Endodermal cell (in vitro differentiated cells): ENCODE data around the gene PUS10. TPM values are rescaled to one million over a fixed set of nuclear protein-coding genes. Genes with fewer than 3 reads are reported as not detected.
A peak's percentile ranks its signal among the peaks of the same experiment; 100 is the strongest.
"Not testable (repeated sequence)": the region's sequence is repeated elsewhere in the genome, so short reads cannot be mapped to it uniquely, and the experiment has no call there.

ENCODE experiments used
- DNase-seq: peaks from one replicate; pipeline ENCODE4 v3.0.0-alpha.2; 2017
- H3K27ac ChIP-seq: 2 replicates; pipeline ENCODE4 v1.5.1; 2013; ENCODE audit warnings: mild to moderate bottlenecking, low read depth, low read length, moderate library complexity
- H3K27me3 ChIP-seq: 2 replicates; pipeline ENCODE4 v1.6.1; 2013; ENCODE audit warnings: mild to moderate bottlenecking, low read length, moderate library complexity; ENCODE audit not compliant: insufficient read depth, control insufficient read depth, poor library complexity, severe bottlenecking
- H3K36me3 ChIP-seq: 2 replicates; pipeline ENCODE4 v1.7.0; 2013; ENCODE audit warnings: mild to moderate bottlenecking, low read length, moderate library complexity; ENCODE audit not compliant: control insufficient read depth, insufficient read depth
- H3K4me1 ChIP-seq: one replicate; pipeline ENCODE4 v1.7.0; 2013; ENCODE audit warnings: low read length; ENCODE audit not compliant: control insufficient read depth, insufficient read depth
- H3K4me3 ChIP-seq: 2 replicates; pipeline ENCODE4 v1.5.1; 2013; ENCODE audit warnings: mild to moderate bottlenecking, low read length, moderate library complexity
- H3K9ac ChIP-seq: 2 replicates; pipeline ENCODE4 v1.6.1; 2013; ENCODE audit warnings: mild to moderate bottlenecking, low read length, moderate library complexity; ENCODE audit not compliant: poor library complexity, severe bottlenecking; ENCODE audit errors: extremely low read depth
- H3K9me3 ChIP-seq: 2 replicates; pipeline ENCODE4 v1.6.1; 2013; ENCODE audit warnings: mild to moderate bottlenecking, low read length, moderate library complexity; ENCODE audit not compliant: control insufficient read depth
- H3K27ac Mint-ChIP-seq: 2 replicates; pipeline ENCODE4 v1.8.0; 2020; ENCODE audit warnings: mixed read lengths
- H3K27me3 Mint-ChIP-seq: 2 replicates; pipeline ENCODE4 v1.8.0; 2021; ENCODE audit warnings: mild to moderate bottlenecking, mixed read lengths; ENCODE audit not compliant: insufficient read depth
- H3K36me3 Mint-ChIP-seq: 2 replicates; pipeline ENCODE4 v1.8.0; 2020; ENCODE audit warnings: low read depth, mixed read lengths
- H3K4me1 Mint-ChIP-seq: 2 replicates; pipeline ENCODE4 v1.8.0; 2020; ENCODE audit warnings: mixed read lengths
- H3K4me3 Mint-ChIP-seq: 2 replicates; pipeline ENCODE4 v1.8.0; 2020; ENCODE audit warnings: mild to moderate bottlenecking, moderate library complexity, mixed read lengths
- H3K9me3 Mint-ChIP-seq: 2 replicates; pipeline ENCODE4 v1.8.0; 2020; ENCODE audit warnings: mild to moderate bottlenecking, mixed read lengths
- CTCF ChIP-seq: fragments of 200-600 bp; sonication (generic); conservative IDR thresholded peaks from 2 replicates; pipeline ENCODE4 v1.5.0; 2021; ENCODE audit warnings: antibody characterized with exemption, mild to moderate bottlenecking
- WGBS, 2 experiments: methylation state at CpG; one replicate each; pipeline versions ENCODE4 v1.1.5 to v1.1.7; 2013; ENCODE audit warnings: missing lambda C conversion rate in 2 of 2, mixed read lengths in 1 of 2; ENCODE audit not compliant: insufficient coverage in 1 of 2, insufficient read length in 1 of 2; 5-methylcytosine and 5-hydroxymethylcytosine counted together
- total RNA-seq, 2 donors: library from RNA; stranded (reverse); fragmentation: NEBNext Ultra II Directional in 1 of 2; extraction: Animal tissue kit (Norgen Biotek cat#: 25700) in 1 of 2; gene quantifications; 2 replicates in 1 of 2; 3 replicates in 1 of 2; pipeline ENCODE4 v1.2.1, GENCODE V29; 2021

PUS10 gene
- total RNA-seq, 2 donors from 2014 or later, result 3.9 to 6.1 TPM

- H3K9me3 Mint-ChIP-seq, result peaks cover 2% of the 10 kb centered on the region
- TF ChIP-seq CTCF, result no peak
- peak overlapping the region; percentile 95 for H3K4me3 ChIP-seq
- H3K27me3 ChIP-seq, result no peaks in the 10 kb centered on the region
- H3K9ac ChIP-seq, result peak overlapping the region; percentile 2
- no peaks in the 10 kb centered on the region for H3K27me3 Mint-ChIP-seq
- H3K4me1 ChIP-seq, result no peaks in the 10 kb centered on the region
- H3K27ac ChIP-seq, result no peak overlapping the region
- DNase-seq, result no peak
- H3K27ac Mint-ChIP-seq, result no peak overlapping the region
- peaks cover 7% of the 10 kb centered on the region for H3K36me3 Mint-ChIP-seq
- H3K4me1 Mint-ChIP-seq, result peaks cover 3% of the 10 kb centered on the region
- 80 to 90% methylated on average over 1 to 2 of the region's 2 CpGs for WGBS, 2 experiments
- H3K36me3 ChIP-seq, result peaks cover 2% of the 10 kb centered on the region
- no peaks in the 10 kb centered on the region for H3K9me3 ChIP-seq
- H3K4me3 Mint-ChIP-seq, result peak overlapping the region; percentile 88
These were observed 2.1 kb downstream of the PUS10 start for GRCh38 chr2:61015976-61016375.

- Mint-ChIP-seq H3K36me3 (peaks cover 1% of the 10 kb centered on the region), H3K9me3 (no peaks in the 10 kb centered on the region), H3K4me3 (no peak overlapping the region), H3K4me1 (peaks cover 3% of the 10 kb centered on the region), H3K27ac (no peak overlapping the region), H3K27me3 (no peaks in the 10 kb centered on the region)
- no peaks in the 10 kb centered on the region for H3K4me1 ChIP-seq
- no peak for TF ChIP-seq CTCF
- H3K4me3 ChIP-seq, result no peak overlapping the region
- WGBS, 2 experiments, result 90 to 92% methylated on average over 2 to 3 of the region's 3 CpGs
- no peak for DNase-seq
- no peaks in the 10 kb centered on the region for H3K9me3 ChIP-seq
- H3K27me3 ChIP-seq, result no peaks in the 10 kb centered on the region
- H3K27ac ChIP-seq, result no peak overlapping the region
- no peaks in the 10 kb centered on the region for H3K36me3 ChIP-seq
- H3K9ac ChIP-seq, result no peak overlapping the region
These were observed 3.3 kb downstream of the PUS10 start for GRCh38 chr2:61014763-61015162.

DNA sequence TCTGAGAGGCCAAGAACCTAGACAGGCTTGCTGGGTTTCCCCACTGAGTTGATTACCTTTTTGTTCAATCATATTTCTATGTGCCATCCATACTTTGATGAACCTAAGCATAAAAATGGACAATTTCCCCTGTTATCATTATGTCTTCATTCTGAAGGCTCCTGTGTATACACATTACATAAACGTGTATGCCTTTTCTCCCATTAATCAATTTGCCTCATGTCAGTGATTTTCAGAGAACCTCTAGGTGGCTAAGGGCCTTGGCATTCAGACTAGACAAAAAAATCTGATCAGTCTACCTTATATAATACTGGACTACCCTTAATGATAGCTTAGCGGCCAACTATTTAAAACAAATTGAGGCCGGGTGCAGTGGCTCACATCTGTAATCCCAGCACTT is 4.7 kb downstream of the PUS10 start:
- Histone ChIP-seq H3K9ac (no peak overlapping the region), H3K4me1 (no peaks in the 10 kb centered on the region), H3K36me3 (no peaks in the 10 kb centered on the region), H3K9me3 (no peaks in the 10 kb centered on the region), H3K4me3 (no peak overlapping the region), H3K27me3 (no peaks in the 10 kb centered on the region), H3K27ac (no peak overlapping the region)
- H3K36me3 Mint-ChIP-seq, result no peaks in the 10 kb centered on the region
- no peak overlapping the region for H3K4me3 Mint-ChIP-seq
- H3K27me3 Mint-ChIP-seq, result no peaks in the 10 kb centered on the region
- no peak for TF ChIP-seq CTCF
- H3K4me1 Mint-ChIP-seq, result no peaks in the 10 kb centered on the region
- H3K9me3 Mint-ChIP-seq, result no peaks in the 10 kb centered on the region
- no peak for DNase-seq
- H3K27ac Mint-ChIP-seq, result no peak overlapping the region
- whole genome bisulfite sequencing, 2 experiments, result 86 to 90% methylated on average over 2 to 3 of the region's 3 CpGs

DNA sequence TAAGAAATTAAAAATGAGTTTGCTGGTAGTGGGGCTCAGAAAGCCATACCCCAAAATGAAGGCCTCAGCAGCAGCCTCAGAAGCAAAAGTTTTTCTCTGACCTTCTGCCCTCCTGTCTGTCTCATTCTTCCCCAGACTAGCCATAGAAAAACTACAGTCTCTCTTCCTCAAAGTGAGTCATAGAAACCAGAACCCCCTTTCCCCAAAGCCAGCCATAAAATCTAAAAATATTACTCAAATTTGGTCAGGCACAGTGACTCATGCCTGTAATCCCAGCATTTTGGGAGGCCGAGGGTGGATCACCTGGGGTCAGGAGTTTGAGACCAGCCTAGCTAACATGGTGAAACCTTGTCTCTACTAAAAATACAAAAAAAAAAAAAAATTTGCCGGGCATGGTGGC is 5.8 kb downstream of the PUS10 start:
- H3K4me1 Mint-ChIP-seq, H3K9me3 Mint-ChIP-seq, H3K27ac Mint-ChIP-seq, H3K27me3 Mint-ChIP-seq, H3K27me3 ChIP-seq, DNase-seq, H3K9me3 ChIP-seq, H3K36me3 Mint-ChIP-seq, H3K4me3 Mint-ChIP-seq, H3K4me1 ChIP-seq, H3K4me3 ChIP-seq, H3K9ac ChIP-seq, H3K36me3 ChIP-seq, H3K27ac ChIP-seq: not testable (repeated sequence)
- WGBS, 2 experiments, result 92 to 100% methylated on average over 1 to 2 of the region's 2 CpGs
